HepG2 (cell line): ENCODE data around the gene MARCHF6. TPM values are rescaled to one million over a fixed set of nuclear protein-coding genes. Genes with fewer than 3 reads are reported as not detected.
A peak's percentile ranks its signal among the peaks of the same experiment; 100 is the strongest.

Source experiments
- ARID2 ChIP-seq: sonication (generic); formaldehyde crosslinking; IDR thresholded peaks from 2 replicates; pipeline ENCODE4 v1.8.1; 2022; ENCODE audit warnings: mild to moderate bottlenecking, missing genetic modification reagents, borderline replicate concordance
- BORCS8-MEF2B ChIP-seq: sonication (generic); formaldehyde crosslinking; IDR thresholded peaks from 2 replicates; pipeline ENCODE4 v1.8.0; 2022; ENCODE audit warnings: mild to moderate bottlenecking, missing genetic modification reagents
- CCDC6 ChIP-seq: sonication (generic); formaldehyde crosslinking; IDR thresholded peaks from 2 replicates; pipeline ENCODE4 v1.8.1; 2022; ENCODE audit warnings: mild to moderate bottlenecking, missing genetic modification reagents, moderate library complexity
- FOXA1 ChIP-seq, 2 experiments: fragments of 450-650 bp in 1 of 2; sonication (generic) in 1 of 2; formaldehyde crosslinking in 1 of 2; IDR thresholded peaks; 2 replicates each; pipeline versions ENCODE4 v1.4.0 to v1.6.1; 2016 to 2020; ENCODE audit warnings: missing genetic modification reagents in 1 of 2
- FOXJ3 ChIP-seq: sonication (generic); formaldehyde crosslinking; IDR thresholded peaks from 2 replicates; pipeline ENCODE4 v1.4.0; 2020; ENCODE audit warnings: missing genetic modification reagents, mild to moderate bottlenecking, borderline replicate concordance
- FOXM1 ChIP-seq: sonication (generic); formaldehyde crosslinking; IDR thresholded peaks from 2 replicates; pipeline ENCODE4 v1.5.0; 2020; ENCODE audit warnings: missing genetic modification reagents
- SALL2 ChIP-seq: sonication (generic); formaldehyde crosslinking; IDR thresholded peaks from 2 replicates; pipeline ENCODE4 v1.8.1; 2023; ENCODE audit warnings: mild to moderate bottlenecking, missing genetic modification reagents, inconsistent platforms
- THAP11 ChIP-seq: IDR thresholded peaks from 2 replicates; pipeline ENCODE4 v1.6.1; 2016; ENCODE audit warnings: missing biosample characterization, missing genetic modification reagents
- ZC3H4 ChIP-seq: sonication (generic); formaldehyde crosslinking; IDR thresholded peaks from 2 replicates; pipeline ENCODE4 v1.4.0; 2020; ENCODE audit warnings: missing genetic modification reagents, borderline replicate concordance
- ZFX ChIP-seq: sonication (generic); formaldehyde crosslinking; IDR thresholded peaks from 2 replicates; pipeline ENCODE4 v1.4.0; 2020; ENCODE audit warnings: mild to moderate bottlenecking, low read depth, missing genetic modification reagents, moderate library complexity
- ZMYM4 ChIP-seq: sonication (generic); formaldehyde crosslinking; IDR thresholded peaks from 2 replicates; pipeline ENCODE4 v1.8.1; 2023; ENCODE audit warnings: mild to moderate bottlenecking, missing genetic modification reagents
- ZNF232 ChIP-seq: sonication (generic); formaldehyde crosslinking; IDR thresholded peaks from 2 replicates; pipeline ENCODE4 v1.4.0; 2020; ENCODE audit warnings: missing genetic modification reagents, borderline replicate concordance
- ZNF33A ChIP-seq: sonication (generic); formaldehyde crosslinking; IDR thresholded peaks from 2 replicates; pipeline ENCODE4 v1.5.1; 2020; ENCODE audit warnings: missing genetic modification reagents, mild to moderate bottlenecking, moderate library complexity, borderline replicate concordance
- ZNF382 ChIP-seq: sonication (generic); formaldehyde crosslinking; IDR thresholded peaks from 2 replicates; pipeline ENCODE4 v1.5.0; 2020; ENCODE audit warnings: missing genetic modification reagents, mild to moderate bottlenecking, borderline replicate concordance
- polyA plus RNA-seq, 8 experiments: library from polyadenylated mRNA; depleted of rRNA in 3 of 8; stranded (reverse) in 7 of 8; unstranded in 1 of 8; fragments of >200 nt; fragmentation: Illumina TruSeq in 4 of 8; extraction: Trizol in 4 of 8; gene quantifications; 2 replicates each; pipeline versions ENCODE4 v1.2.1 to v1.2.3, GENCODE V29; 2011 to 2016; ENCODE audit warnings: low read depth in 4 of 8, missing spikeins in 1 of 8, mixed read lengths in 1 of 8; ENCODE audit not compliant: insufficient read depth in 1 of 8
- total RNA-seq, 5 experiments: library from RNA; depleted of rRNA; stranded (reverse); fragments of >200 nt; fragmentation: Illumina TruSeq; extraction: Trizol; gene quantifications; 2 replicates each; pipeline ENCODE4 v1.2.3, GENCODE V29; 2016; ENCODE audit warnings: low read depth in 1 of 5
- TF ChIP-seq, protein P1 (sequence below): IDR thresholded peaks from 2 replicates; pipeline ENCODE4 v1.4.0; 2020; ENCODE audit warnings: mild to moderate bottlenecking, missing genetic modification reagents
- TF ChIP-seq, protein P2 (sequence below): sonication (generic); formaldehyde crosslinking; IDR thresholded peaks from 2 replicates; pipeline ENCODE4 v1.4.0; 2020; ENCODE audit warnings: missing genetic modification reagents
- TF ChIP-seq, protein P3 (sequence below): IDR thresholded peaks from 2 replicates; pipeline ENCODE4 v1.6.1; 2016
- TF ChIP-seq, protein P4 (sequence below): sonication (generic); formaldehyde crosslinking; IDR thresholded peaks from 2 replicates; pipeline ENCODE4 v1.4.0; 2020; ENCODE audit warnings: missing genetic modification reagents, borderline replicate concordance
- TF ChIP-seq, protein P5 (sequence below): sonication (generic); formaldehyde crosslinking; IDR thresholded peaks from 2 replicates; pipeline ENCODE4 v1.8.0; 2022; ENCODE audit warnings: mild to moderate bottlenecking, missing genetic modification reagents, moderate library complexity
- TF ChIP-seq, protein P6 (sequence below): IDR thresholded peaks from 2 replicates; pipeline ENCODE4 v1.6.1; 2016; ENCODE audit warnings: mild to moderate bottlenecking

The MARCHF6 gene
- total and polyA plus RNA-seq, 2 of the 13 experiments (the other 11 are each of a cell fraction or from before 2014, with no cell fraction given): 48.6 to 107 TPM

DNA sequence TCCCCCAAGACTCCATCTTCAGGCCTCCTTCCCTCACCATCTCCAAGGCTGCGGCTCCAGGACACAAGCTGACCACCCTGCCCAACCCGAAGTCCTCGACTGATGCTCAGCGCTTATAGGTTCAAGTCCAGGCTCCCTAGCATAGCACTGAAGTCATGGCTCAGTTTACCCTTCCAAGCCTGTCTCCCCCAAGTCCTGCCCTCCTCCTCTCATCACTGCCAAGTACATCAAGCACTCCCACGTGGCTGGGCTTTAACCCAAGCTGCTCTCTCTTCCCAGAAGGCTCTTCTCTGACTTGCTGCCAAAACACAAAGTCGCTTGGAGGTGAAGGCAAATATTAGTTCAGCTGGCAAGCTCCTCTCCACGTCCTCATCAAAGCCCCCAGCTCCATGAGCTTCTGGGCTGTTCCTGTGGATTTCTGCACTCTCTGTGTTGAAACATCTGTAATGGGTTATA is 22.1 kb upstream of the MARCHF6 start (continued):
- TF ChIP-seq, protein P1, sequence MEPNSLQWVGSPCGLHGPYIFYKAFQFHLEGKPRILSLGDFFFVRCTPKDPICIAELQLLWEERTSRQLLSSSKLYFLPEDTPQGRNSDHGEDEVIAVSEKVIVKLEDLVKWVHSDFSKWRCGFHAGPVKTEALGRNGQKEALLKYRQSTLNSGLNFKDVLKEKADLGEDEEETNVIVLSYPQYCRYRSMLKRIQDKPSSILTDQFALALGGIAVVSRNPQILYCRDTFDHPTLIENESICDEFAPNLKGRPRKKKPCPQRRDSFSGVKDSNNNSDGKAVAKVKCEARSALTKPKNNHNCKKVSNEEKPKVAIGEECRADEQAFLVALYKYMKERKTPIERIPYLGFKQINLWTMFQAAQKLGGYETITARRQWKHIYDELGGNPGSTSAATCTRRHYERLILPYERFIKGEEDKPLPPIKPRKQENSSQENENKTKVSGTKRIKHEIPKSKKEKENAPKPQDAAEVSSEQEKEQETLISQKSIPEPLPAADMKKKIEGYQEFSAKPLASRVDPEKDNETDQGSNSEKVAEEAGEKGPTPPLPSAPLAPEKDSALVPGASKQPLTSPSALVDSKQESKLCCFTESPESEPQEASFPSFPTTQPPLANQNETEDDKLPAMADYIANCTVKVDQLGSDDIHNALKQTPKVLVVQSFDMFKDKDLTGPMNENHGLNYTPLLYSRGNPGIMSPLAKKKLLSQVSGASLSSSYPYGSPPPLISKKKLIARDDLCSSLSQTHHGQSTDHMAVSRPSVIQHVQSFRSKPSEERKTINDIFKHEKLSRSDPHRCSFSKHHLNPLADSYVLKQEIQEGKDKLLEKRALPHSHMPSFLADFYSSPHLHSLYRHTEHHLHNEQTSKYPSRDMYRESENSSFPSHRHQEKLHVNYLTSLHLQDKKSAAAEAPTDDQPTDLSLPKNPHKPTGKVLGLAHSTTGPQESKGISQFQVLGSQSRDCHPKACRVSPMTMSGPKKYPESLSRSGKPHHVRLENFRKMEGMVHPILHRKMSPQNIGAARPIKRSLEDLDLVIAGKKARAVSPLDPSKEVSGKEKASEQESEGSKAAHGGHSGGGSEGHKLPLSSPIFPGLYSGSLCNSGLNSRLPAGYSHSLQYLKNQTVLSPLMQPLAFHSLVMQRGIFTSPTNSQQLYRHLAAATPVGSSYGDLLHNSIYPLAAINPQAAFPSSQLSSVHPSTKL (CRISPR knock-in tag): peak; percentile 85
- TF ChIP-seq ZFX (CRISPR knock-in tag): no peak
- TF ChIP-seq, protein P2, sequence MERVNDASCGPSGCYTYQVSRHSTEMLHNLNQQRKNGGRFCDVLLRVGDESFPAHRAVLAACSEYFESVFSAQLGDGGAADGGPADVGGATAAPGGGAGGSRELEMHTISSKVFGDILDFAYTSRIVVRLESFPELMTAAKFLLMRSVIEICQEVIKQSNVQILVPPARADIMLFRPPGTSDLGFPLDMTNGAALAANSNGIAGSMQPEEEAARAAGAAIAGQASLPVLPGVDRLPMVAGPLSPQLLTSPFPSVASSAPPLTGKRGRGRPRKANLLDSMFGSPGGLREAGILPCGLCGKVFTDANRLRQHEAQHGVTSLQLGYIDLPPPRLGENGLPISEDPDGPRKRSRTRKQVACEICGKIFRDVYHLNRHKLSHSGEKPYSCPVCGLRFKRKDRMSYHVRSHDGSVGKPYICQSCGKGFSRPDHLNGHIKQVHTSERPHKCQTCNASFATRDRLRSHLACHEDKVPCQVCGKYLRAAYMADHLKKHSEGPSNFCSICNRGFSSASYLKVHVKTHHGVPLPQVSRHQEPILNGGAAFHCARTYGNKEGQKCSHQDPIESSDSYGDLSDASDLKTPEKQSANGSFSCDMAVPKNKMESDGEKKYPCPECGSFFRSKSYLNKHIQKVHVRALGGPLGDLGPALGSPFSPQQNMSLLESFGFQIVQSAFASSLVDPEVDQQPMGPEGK (CRISPR knock-in tag): peak; percentile 65
- TF ChIP-seq ARID2 (CRISPR knock-in tag): no peak
- TF ChIP-seq FOXA1 (IDR thresholded peaks at IDR 0.05): no peak
- TF ChIP-seq FOXA1 (CRISPR knock-in tag; IDR thresholded peaks at IDR 0.05): peak; percentile 78
- peak; percentile 67; the same call in 1 of the 2 replicates for TF ChIP-seq THAP11 (CRISPR knock-in tag)
- peak; percentile 31; the same call in 1 of the 2 replicates for TF ChIP-seq CCDC6 (CRISPR knock-in tag)
- TF ChIP-seq ZC3H4 (CRISPR knock-in tag): no peak
- TF ChIP-seq, protein P3, sequence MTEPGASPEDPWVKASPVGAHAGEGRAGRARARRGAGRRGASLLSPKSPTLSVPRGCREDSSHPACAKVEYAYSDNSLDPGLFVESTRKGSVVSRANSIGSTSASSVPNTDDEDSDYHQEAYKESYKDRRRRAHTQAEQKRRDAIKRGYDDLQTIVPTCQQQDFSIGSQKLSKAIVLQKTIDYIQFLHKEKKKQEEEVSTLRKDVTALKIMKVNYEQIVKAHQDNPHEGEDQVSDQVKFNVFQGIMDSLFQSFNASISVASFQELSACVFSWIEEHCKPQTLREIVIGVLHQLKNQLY (CRISPR knock-in tag): 0 out of 2 replicates have a peak, but pooled peaks have one; percentile 12
- TF ChIP-seq, protein P4, sequence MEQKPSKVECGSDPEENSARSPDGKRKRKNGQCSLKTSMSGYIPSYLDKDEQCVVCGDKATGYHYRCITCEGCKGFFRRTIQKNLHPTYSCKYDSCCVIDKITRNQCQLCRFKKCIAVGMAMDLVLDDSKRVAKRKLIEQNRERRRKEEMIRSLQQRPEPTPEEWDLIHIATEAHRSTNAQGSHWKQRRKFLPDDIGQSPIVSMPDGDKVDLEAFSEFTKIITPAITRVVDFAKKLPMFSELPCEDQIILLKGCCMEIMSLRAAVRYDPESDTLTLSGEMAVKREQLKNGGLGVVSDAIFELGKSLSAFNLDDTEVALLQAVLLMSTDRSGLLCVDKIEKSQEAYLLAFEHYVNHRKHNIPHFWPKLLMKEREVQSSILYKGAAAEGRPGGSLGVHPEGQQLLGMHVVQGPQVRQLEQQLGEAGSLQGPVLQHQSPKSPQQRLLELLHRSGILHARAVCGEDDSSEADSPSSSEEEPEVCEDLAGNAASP (CRISPR knock-in tag): peak; percentile 15; the same call in 1 of the 2 replicates
- TF ChIP-seq, protein P5, sequence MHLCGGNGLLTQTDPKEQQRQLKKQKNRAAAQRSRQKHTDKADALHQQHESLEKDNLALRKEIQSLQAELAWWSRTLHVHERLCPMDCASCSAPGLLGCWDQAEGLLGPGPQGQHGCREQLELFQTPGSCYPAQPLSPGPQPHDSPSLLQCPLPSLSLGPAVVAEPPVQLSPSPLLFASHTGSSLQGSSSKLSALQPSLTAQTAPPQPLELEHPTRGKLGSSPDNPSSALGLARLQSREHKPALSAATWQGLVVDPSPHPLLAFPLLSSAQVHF (CRISPR knock-in tag): no peak
- TF ChIP-seq, protein P6, sequence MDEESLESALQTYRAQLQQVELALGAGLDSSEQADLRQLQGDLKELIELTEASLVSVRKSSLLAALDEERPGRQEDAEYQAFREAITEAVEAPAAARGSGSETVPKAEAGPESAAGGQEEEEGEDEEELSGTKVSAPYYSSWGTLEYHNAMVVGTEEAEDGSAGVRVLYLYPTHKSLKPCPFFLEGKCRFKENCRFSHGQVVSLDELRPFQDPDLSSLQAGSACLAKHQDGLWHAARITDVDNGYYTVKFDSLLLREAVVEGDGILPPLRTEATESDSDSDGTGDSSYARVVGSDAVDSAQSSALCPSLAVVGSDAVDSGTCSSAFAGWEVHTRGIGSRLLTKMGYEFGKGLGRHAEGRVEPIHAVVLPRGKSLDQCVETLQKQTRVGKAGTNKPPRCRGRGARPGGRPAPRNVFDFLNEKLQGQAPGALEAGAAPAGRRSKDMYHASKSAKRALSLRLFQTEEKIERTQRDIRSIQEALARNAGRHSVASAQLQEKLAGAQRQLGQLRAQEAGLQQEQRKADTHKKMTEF (CRISPR knock-in tag): peak; percentile 57; the same call in 1 of the 2 replicates
- TF ChIP-seq ZMYM4: peak; percentile 78
- no peak for TF ChIP-seq FOXM1
- no peak for TF ChIP-seq FOXJ3
- no peak for TF ChIP-seq ZNF232
- no peak for TF ChIP-seq SALL2 (CRISPR knock-in tag)
- no peak for TF ChIP-seq ZNF33A (CRISPR knock-in tag)
- no peak for TF ChIP-seq BORCS8-MEF2B (CRISPR knock-in tag)
- no peak for TF ChIP-seq ZNF382 (CRISPR knock-in tag)
